H1 (cell line): Measurements from ENCODE around the gene ADCY3. TPM values are rescaled to one million over a fixed set of nuclear protein-coding genes. Genes with fewer than 3 reads are reported as not detected.

Experiments
- CTCF ChIA-PET: fragments of 300-600 bp; sonication (Branson Sonifier 250); formaldehyde crosslinking; loops from one replicate; lab custom pipeline; 2021; ENCODE audit not compliant: partially characterized antibody; lab: Charles Lee
- POLR2A ChIA-PET: fragments of 300-600 bp; sonication (Branson Sonifier 250); formaldehyde crosslinking; loops from one replicate; lab custom pipeline; 2021; ENCODE audit warnings: inconsistent platforms; ENCODE audit not compliant: partially characterized antibody; lab: Charles Lee
- DNase-seq, 2 experiments: peaks; one replicate each; pipeline versions ENCODE4 v3.0.0 to v3.0.0-alpha.2; 2010 to 2022; ENCODE audit warnings: low spot score in 2 of 2, low read depth in 1 of 2, mixed read lengths in 1 of 2
- FAIRE-seq: peaks from 2 replicates; lab custom pipeline; 2011; peaks lifted over from hg19 to GRCh38; lab: Jason Lieb, UNC
- H2AFZ ChIP-seq: 2 replicates; pipeline ENCODE4 v1.8.1; 2012; ENCODE audit warnings: low read length, inconsistent platforms
- H2AK5ac ChIP-seq: 2 replicates; pipeline ENCODE4 v1.6.1; 2013; ENCODE audit warnings: low read depth, low read length
- H2BK120ac ChIP-seq: replicated peaks from 2 replicates; pipeline ENCODE3; 2013; ENCODE audit warnings: low read depth, low read length, inconsistent platforms
- H2BK12ac ChIP-seq: 2 replicates; pipeline ENCODE4 v1.6.1; 2013; ENCODE audit warnings: low read depth, low read length
- H2BK15ac ChIP-seq: 2 replicates; pipeline ENCODE4 v1.6.1; 2013; ENCODE audit warnings: low read length
- H2BK20ac ChIP-seq: 2 replicates; pipeline ENCODE4 v1.6.1; 2013; ENCODE audit warnings: low read length
- H2BK5ac ChIP-seq: 2 replicates; pipeline ENCODE4 v1.6.1; 2013; ENCODE audit warnings: low read depth, low read length
- H3K14ac ChIP-seq: 2 replicates; pipeline ENCODE4 v1.6.1; 2013; ENCODE audit warnings: inconsistent platforms; ENCODE audit not compliant: insufficient read length
- H3K18ac ChIP-seq: 2 replicates; pipeline ENCODE4 v1.6.1; 2013; ENCODE audit warnings: low read length; ENCODE audit errors: extremely low read depth
- H3K23ac ChIP-seq: 2 replicates; pipeline ENCODE4 v1.6.1; 2013; ENCODE audit warnings: inconsistent platforms; ENCODE audit not compliant: insufficient read length
- H3K23me2 ChIP-seq: 2 replicates; pipeline ENCODE4 v1.6.1; 2013; ENCODE audit warnings: low read depth, low read length
- H3K27ac ChIP-seq: 2 replicates; pipeline ENCODE4 v1.6.1; 2011; ENCODE audit warnings: low read depth, low read length, inconsistent platforms
- H3K27me3 ChIP-seq, 4 experiments: replicated peaks in 1 of 4; 1 replicate in 1 of 4; 2 replicates in 3 of 4; pipeline versions ENCODE4 v1.6.1 to v1.8.1; 2011 to 2013; ENCODE audit warnings: low read length in 3 of 4, mild to moderate bottlenecking in 3 of 4, inconsistent platforms in 2 of 4, mixed read lengths in 2 of 4, moderate library complexity in 1 of 4; ENCODE audit not compliant: control insufficient read depth in 3 of 4, insufficient read depth in 3 of 4; ENCODE audit errors: extremely low read depth in 1 of 4
- H3K36me3 ChIP-seq, 4 experiments: 2 replicates each; pipeline versions ENCODE4 v1.6.1 to v1.8.1; 2011 to 2013; ENCODE audit warnings: mild to moderate bottlenecking in 4 of 4, low read length in 3 of 4, moderate library complexity in 2 of 4, control low read depth in 1 of 4, inconsistent platforms in 1 of 4; ENCODE audit not compliant: insufficient read depth in 4 of 4, control insufficient read depth in 2 of 4
- H3K4ac ChIP-seq: replicated peaks from 2 replicates; pipeline ENCODE3; 2013; ENCODE audit warnings: low read length, low read depth, mixed read lengths, inconsistent platforms; ENCODE audit not compliant: insufficient read length
- H3K4me1 ChIP-seq, 4 experiments: replicated peaks in 1 of 4; 1 replicate in 1 of 4; 2 replicates in 3 of 4; pipeline versions ENCODE4 v1.6.1 to v1.8.1; 2011 to 2013; ENCODE audit warnings: low read length in 3 of 4, inconsistent platforms in 2 of 4, mixed read lengths in 1 of 4; ENCODE audit not compliant: insufficient read depth in 4 of 4, control insufficient read depth in 3 of 4
- H3K4me2 ChIP-seq, 2 experiments: 2 replicates each; pipeline versions ENCODE4 v1.6.1 to v1.8.1; 2011 to 2013; ENCODE audit warnings: low read depth in 2 of 2, low read length in 2 of 2, control low read depth in 1 of 2, inconsistent platforms in 1 of 2, mild to moderate bottlenecking in 1 of 2; ENCODE audit not compliant: insufficient read depth in 1 of 2
- H3K4me3 ChIP-seq, 4 experiments: fragments of 200-600, 300-600 bp in 1 of 4; sonication (generic), shearing (Covaris generic), sonication (Bioruptor Twin) in 1 of 4; 2 replicates each; pipeline versions ENCODE4 v1.5.1 to v1.8.1; 2011 to 2016; ENCODE audit warnings: low read length in 4 of 4, low read depth in 3 of 4, control low read depth in 2 of 4, inconsistent platforms in 2 of 4, mild to moderate bottlenecking in 2 of 4, mixed read lengths in 1 of 4, moderate library complexity in 1 of 4; ENCODE audit not compliant: insufficient read depth in 2 of 4; ENCODE audit errors: extremely low read depth in 1 of 4
- H3K56ac ChIP-seq: replicated peaks from 2 replicates; pipeline ENCODE3; 2013; ENCODE audit warnings: low read depth, mild to moderate bottlenecking, mixed read lengths, low read length, inconsistent platforms; ENCODE audit not compliant: insufficient read length
- H3K79me1 ChIP-seq: 2 replicates; pipeline ENCODE4 v1.6.1; 2013; ENCODE audit warnings: low read depth, low read length, control low read depth
- H3K79me2 ChIP-seq, 2 experiments: 2 replicates each; pipeline versions ENCODE4 v1.6.1 to v1.8.1; 2012 to 2013; ENCODE audit warnings: low read length in 2 of 2, mild to moderate bottlenecking in 2 of 2, inconsistent platforms in 1 of 2; ENCODE audit not compliant: insufficient read depth in 2 of 2, control insufficient read depth in 1 of 2
- H3K9ac ChIP-seq, 4 experiments: replicated peaks in 1 of 4; 1 replicate in 1 of 4; 2 replicates in 3 of 4; pipeline versions ENCODE4 v1.6.1 to v1.8.1; 2011 to 2013; ENCODE audit warnings: low read depth in 3 of 4, low read length in 3 of 4, control low read depth in 2 of 4, mild to moderate bottlenecking in 2 of 4, moderate library complexity in 2 of 4, inconsistent platforms in 1 of 4; ENCODE audit errors: extremely low read depth in 1 of 4
- H3K9me3 ChIP-seq, 2 experiments: 2 replicates each; pipeline versions ENCODE4 v1.6.1 to v1.8.1; 2012 to 2013; ENCODE audit warnings: mild to moderate bottlenecking in 2 of 2, moderate library complexity in 2 of 2, control low read depth in 1 of 2, inconsistent platforms in 1 of 2, low read depth in 1 of 2, low read length in 1 of 2, mixed read lengths in 1 of 2; ENCODE audit not compliant: insufficient read depth in 2 of 2
- H4K20me1 ChIP-seq, 2 experiments: replicated peaks in 1 of 2; 2 replicates each; pipeline versions ENCODE3 to v1.8.1; 2011 to 2013; ENCODE audit warnings: inconsistent platforms in 2 of 2, low read length in 2 of 2, mild to moderate bottlenecking in 1 of 2; ENCODE audit not compliant: insufficient read depth in 2 of 2, control insufficient read depth in 1 of 2
- H4K5ac ChIP-seq: 2 replicates; pipeline ENCODE4 v1.6.1; 2013; ENCODE audit warnings: low read length, low read depth, mixed read lengths, inconsistent platforms; ENCODE audit not compliant: insufficient read length
- H4K8ac ChIP-seq: 2 replicates; pipeline ENCODE4 v1.8.0; 2013; ENCODE audit warnings: mild to moderate bottlenecking, moderate library complexity, low read length, inconsistent platforms; ENCODE audit not compliant: insufficient read depth; ENCODE audit errors: extremely low read depth
- H4K91ac ChIP-seq: replicated peaks from 2 replicates; pipeline ENCODE3; 2013; ENCODE audit warnings: low read length, mixed read lengths, inconsistent platforms; ENCODE audit not compliant: insufficient read length
- CEBPB ChIP-seq: IDR thresholded peaks from 2 replicates; pipeline ENCODE4 v1.6.1; 2012; ENCODE audit warnings: low read depth, low read length
- KDM4A ChIP-seq: IDR thresholded peaks from one replicate; pipeline ENCODE4 v1.7.1; 2012; ENCODE audit warnings: low read depth, mild to moderate bottlenecking, moderate library complexity, low read length, inconsistent platforms; ENCODE audit not compliant: severe bottlenecking
- PHF8 ChIP-seq: fragments of 200-600 bp; sonication (generic); conservative IDR thresholded peaks from 2 replicates; pipeline ENCODE4 v1.7.1; 2012; ENCODE audit warnings: low read depth, mild to moderate bottlenecking, inconsistent platforms, low read length, moderate library complexity
- RBBP5 ChIP-seq: IDR thresholded peaks from 2 replicates; pipeline ENCODE4 v1.7.1; 2012; ENCODE audit warnings: low read depth, mild to moderate bottlenecking, inconsistent platforms, low read length, moderate library complexity, borderline replicate concordance
- RXRA ChIP-seq: IDR thresholded peaks from 2 replicates; pipeline ENCODE4 v1.6.1; 2011; ENCODE audit warnings: low read depth, mild to moderate bottlenecking, low read length, moderate library complexity; ENCODE audit not compliant: insufficient read depth
- SP4 ChIP-seq: IDR thresholded peaks from 2 replicates; pipeline ENCODE4 v1.6.1; 2012; ENCODE audit warnings: low read length, inconsistent platforms
- WGBS, 2 experiments: shearing (Covaris generic) in 1 of 2; methylation state at CpG; one replicate each; pipeline versions ENCODE4 v1.1.6 to v1.1.7; 2013 to 2015; ENCODE audit warnings: low lambda C conversion rate in 2 of 2, mixed read lengths in 2 of 2, inconsistent platforms in 1 of 2, low coverage in 1 of 2, missing lambda C conversion rate in 1 of 2; ENCODE audit not compliant: insufficient replicate concordance in 2 of 2, insufficient coverage in 1 of 2, insufficient read length in 1 of 2; ENCODE audit errors: extremely low coverage in 1 of 2, missing lambda C conversion rate in 1 of 2; 5-methylcytosine and 5-hydroxymethylcytosine counted together
- polyA plus RNA-seq, 7 experiments: library from polyadenylated mRNA; depleted of rRNA in 3 of 7; stranded (reverse) in 5 of 7; unstranded in 2 of 7; fragments of >200 nt in 5 of 7; fragments of 200-250 nt in 2 of 7; gene quantifications; 1 replicate in 5 of 7; 2 replicates in 1 of 7; 4 replicates in 1 of 7; pipeline versions ENCODE4 v1.2.1 to v1.2.3, GENCODE V29; 2011 to 2013; ENCODE audit warnings: missing spikeins in 2 of 7, mixed read lengths in 2 of 7
- total RNA-seq: library from RNA; stranded (reverse); fragmentation: NEBNext Ultra II Directional; extraction: Animal tissue kit (Norgen Biotek cat#: 25700); gene quantifications from 2 replicates; pipeline ENCODE4 v1.2.1, GENCODE V29; 2021

The ADCY3 gene
- total and polyA plus RNA-seq, 2 of the 8 experiments (the other 6 are each of a cell fraction or from before 2014, with no cell fraction given), result 45.1 to 52.9 TPM

- Histone ChIP-seq H3K14ac (no peak overlapping the region), H2AK5ac (no peak overlapping the region), H3K36me3 (no peaks in the 10 kb centered on the region), H3K27me3 (no peaks in the 10 kb centered on the region), H2BK5ac (peak overlapping the region; percentile 63; the same call in 1 of the 2 replicates), H3K79me1 (no peaks in the 10 kb centered on the region; the same call in 1 of the 2 replicates), H3K18ac (no peak overlapping the region; the same call in 1 of the 2 replicates), H2BK120ac (no peak overlapping the region), H3K79me2 (no peaks in the 10 kb centered on the region), H2BK12ac (peak overlapping the region; percentile 33; the same call in 1 of the 2 replicates), H3K9me3 (no peaks in the 10 kb centered on the region), H4K5ac (no peak overlapping the region), H3K9ac (no peak overlapping the region), H2BK20ac (no peak overlapping the region), H3K23me2 (no peaks in the 10 kb centered on the region), H3K4me3 (no peak overlapping the region), H3K23ac (no peak overlapping the region), H2AFZ (no peak overlapping the region), H3K4ac (no peak overlapping the region), H4K91ac (no peak overlapping the region), H3K4me2 (no peak overlapping the region), H4K8ac (0 out of 2 replicates have a peak overlapping the region, but pooled peaks have one; percentile 69), H3K56ac (no peak overlapping the region), H2BK15ac (no peak overlapping the region), H3K27ac (no peak overlapping the region), H4K20me1 (peaks cover 0 to 2% of the 10 kb centered on the region in 2 experiments), H3K4me1 (peaks cover 0 to 8% (median under 1%) of the 10 kb centered on the region in 4 experiments; a peak in 2 of 7 replicates)
- TF ChIP-seq RBBP5 (no peak), PHF8 (no peak), RXRA (no peak), CEBPB (no peak), SP4 (no peak), KDM4A (no peak)
- FAIRE-seq (no peak), DNase-seq (no peak)
- CTCF ChIA-PET, result interaction anchor here (0.8 to 2.4 kb wide), 3 partner anchors 9 to 82 kb away, joined by 3 to 13 read pairs (median 3); no protein-coding TSS in a partner anchor
- 88% methylated on average over 17 of the region's 19 CpGs; no CpG with 5 or more reads in 1 of the 2 experiments for WGBS, 2 experiments
- POLR2A ChIA-PET, result no interaction called here
Measured at GRCh38 chr2:24872344-24873115, 47.5 kb downstream of the ADCY3 start.
